Cardiac fibroblast (primary cell): ENCODE results near the gene DOHH.

Experiments used
- DNase-seq, 2 donors: peaks; one replicate each; pipeline versions ENCODE4 v3.0.0 to v3.0.0-alpha.2; 2010; ENCODE audit warnings: low read depth in 2 of 2
- H3K4me3 ChIP-seq, 2 donors: replicated peaks in 1 of 2; 1 replicate in 1 of 2; 2 replicates in 1 of 2; pipeline ENCODE4 v1.5.1; 2011; ENCODE audit warnings: low read depth in 2 of 2, low read length in 2 of 2, mild to moderate bottlenecking in 2 of 2, moderate library complexity in 1 of 2
- CTCF ChIP-seq: IDR thresholded peaks from one replicate; pipeline ENCODE4 v1.5.1; 2011; ENCODE audit warnings: low read depth, mild to moderate bottlenecking, low read length, inconsistent platforms

DOHH gene

GRCh38 chr19:3492919-3493318 lies 7.6 kb downstream of the DOHH start:
- no peak overlapping the region for H3K4me3 ChIP-seq
- TF ChIP-seq CTCF: no peak
- no peak for DNase-seq

- no peak for DNase-seq
- H3K4me3 ChIP-seq: no peak overlapping the region
- TF ChIP-seq CTCF: no peak
Measured at GRCh38 chr19:3492131-3492839, 8.2 kb downstream of the DOHH start.

GRCh38 chr19:3491396-3492119 lies 8.9 kb downstream of the DOHH start:
- TF ChIP-seq CTCF: no peak
- no peak overlapping the region for H3K4me3 ChIP-seq
- DNase-seq: no peak

GRCh38 chr19:3483226-3483628 lies 17.2 kb downstream of the DOHH start, which contains the start of gene SMIM44:
Gene SMIM44, minus strand, starts transcription at chr19:3483441. Its CDS starts 38 bp downstream, at chr19:3483403.
- TF ChIP-seq CTCF: no peak
- H3K4me3 ChIP-seq: no peak within 1 kb of the TSS
- no peak for DNase-seq

GRCh38 chr19:3482507-3483225 lies 17.8 kb downstream of the DOHH start:
- TF ChIP-seq CTCF: no peak
- no peak overlapping the region for H3K4me3 ChIP-seq
- no peak for DNase-seq

- no peak for TF ChIP-seq CTCF
- H3K4me3 ChIP-seq: no peak overlapping the region
- no peak for DNase-seq
Measured at GRCh38 chr19:3481241-3482090, 19.0 kb downstream of the DOHH start.
